ENCODE measurements around the gene MRPS6.

The MRPS6 gene

DNA sequence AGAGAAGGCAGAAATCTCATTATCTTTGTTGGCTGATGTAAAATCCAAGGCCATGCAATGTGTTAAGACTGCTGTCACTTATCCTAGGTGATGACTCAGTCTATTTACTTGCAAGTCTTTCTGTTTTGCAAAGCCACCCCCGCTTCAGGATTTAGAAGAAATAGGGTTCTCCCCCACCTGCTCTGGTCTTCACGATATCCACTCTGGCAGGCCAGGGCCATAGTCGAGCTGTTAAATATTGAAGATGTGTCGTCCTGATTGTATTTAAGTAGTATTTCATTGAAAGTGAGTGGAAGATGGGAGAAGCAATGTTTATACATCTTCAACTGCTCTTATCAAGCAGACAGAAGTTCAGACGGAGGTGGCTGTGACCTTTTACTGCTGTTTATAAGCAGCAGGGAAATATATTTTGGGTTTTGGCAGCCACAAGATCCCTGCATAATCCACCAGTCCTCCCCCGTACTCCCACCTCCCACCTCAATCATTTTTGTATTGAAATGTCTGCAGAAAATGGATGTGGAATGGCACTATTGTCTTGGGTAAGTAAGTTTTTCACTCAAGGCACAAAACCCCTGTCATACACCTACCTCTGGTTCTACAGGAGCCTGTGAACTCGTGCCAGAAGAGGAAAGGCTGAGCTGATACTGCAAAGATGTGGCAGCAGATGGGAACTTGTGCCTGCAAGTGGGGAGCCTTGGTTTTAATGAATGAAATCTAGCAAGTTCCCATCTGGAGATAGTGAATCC, 117.4 kb downstream of the MRPS6 start:
- Histone ChIP-seq H3K27me3 (ENCODE audit: control insufficient read depth in 1 of 2, insufficient read depth in 2 of 2, low read length in 2 of 2) (no peaks in the 10 kb centered on the region), H3K9me3 (ENCODE audit: control insufficient read depth in 2 of 2, low read length in 2 of 2) (no peaks in the 10 kb centered on the region), H3K36me3 (ENCODE audit: control insufficient read depth in 2 of 2, insufficient read depth in 2 of 2, low read length in 2 of 2) (no peaks in the 10 kb centered on the region), H3K4me3 (ENCODE audit: low read length in 2 of 2) (no peak overlapping the region), H3K9ac (ENCODE audit: low read length in 2 of 2) (no peak overlapping the region), H3K27ac (ENCODE audit: low read length) (no peak overlapping the region), H3K4me1 (ENCODE audit: control insufficient read depth, insufficient read depth, low read length) (no peaks in the 10 kb centered on the region)

DNA sequence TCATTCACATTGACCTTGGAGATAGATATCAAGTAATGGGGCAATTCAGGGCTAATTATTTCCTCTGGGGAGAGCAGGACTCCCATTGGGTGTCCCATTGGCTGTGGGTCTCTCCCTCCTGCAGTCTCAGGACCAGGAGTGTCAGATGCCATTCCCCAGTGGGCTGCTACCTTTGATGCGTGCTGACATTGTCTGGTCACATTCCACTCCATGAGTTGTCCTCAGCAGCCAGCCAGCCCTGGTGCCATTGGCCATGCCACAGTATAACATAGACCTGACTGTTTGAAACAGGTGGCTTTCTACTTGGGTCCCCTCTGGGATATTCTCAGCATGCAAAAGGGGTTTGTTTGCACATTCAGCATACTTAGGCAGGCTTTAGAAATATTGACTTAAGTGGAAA, 118.5 kb downstream of the MRPS6 start:
- Histone ChIP-seq H3K4me1 (ENCODE audit: control insufficient read depth, insufficient read depth, low read length) (no peaks in the 10 kb centered on the region), H3K9ac (ENCODE audit: low read length in 2 of 2) (no peak overlapping the region), H3K36me3 (ENCODE audit: control insufficient read depth in 2 of 2, insufficient read depth in 2 of 2, low read length in 2 of 2) (no peaks in the 10 kb centered on the region), H3K9me3 (ENCODE audit: control insufficient read depth in 2 of 2, low read length in 2 of 2) (no peaks in the 10 kb centered on the region), H3K4me3 (ENCODE audit: low read length in 2 of 2) (no peak overlapping the region), H3K27ac (ENCODE audit: low read length) (no peak overlapping the region), H3K27me3 (ENCODE audit: control insufficient read depth in 1 of 2, insufficient read depth in 2 of 2, low read length in 2 of 2) (no peaks in the 10 kb centered on the region)
